K562 (cell line): ENCODE results near the gene FBN1. TPM values are rescaled to one million over a fixed set of nuclear protein-coding genes. Genes with fewer than 3 reads are reported as not detected.

ENCODE experiments used
- GATAD2A ChIP-seq: fragments of 450-650 bp; IDR thresholded peaks from 2 replicates; pipeline ENCODE4 v1.6.1; 2017
- MYBL2 ChIP-seq, 2 experiments: fragments of 450-650 bp in 1 of 2; sonication (generic) in 1 of 2; formaldehyde crosslinking in 1 of 2; IDR thresholded peaks; 2 replicates each; pipeline versions ENCODE4 v1.6.1 to v1.8.1; 2017 to 2022; ENCODE audit warnings: borderline replicate concordance in 1 of 2, inconsistent platforms in 1 of 2, low read depth in 1 of 2, mild to moderate bottlenecking in 1 of 2, missing genetic modification reagents in 1 of 2, moderate library complexity in 1 of 2
- polyA plus RNA-seq, 8 experiments: library from polyadenylated mRNA; depleted of rRNA in 4 of 8; stranded (reverse) in 5 of 8; unstranded in 3 of 8; fragments of >200 nt; fragmentation: Nextera tagmentation in 2 of 8; fragmentation: Illumina TruSeq in 1 of 8; extraction: Ambion mirVana in 2 of 8; extraction: Trizol in 1 of 8; gene quantifications; 2 replicates each; pipeline versions ENCODE4 v1.2.1 to v1.2.3, GENCODE V29; 2011 to 2014; ENCODE audit warnings: inconsistent platforms in 1 of 8, missing spikeins in 1 of 8
- total RNA-seq, 7 experiments: library from RNA; depleted of rRNA in 6 of 7; stranded (reverse); fragments of >200 nt in 6 of 7; fragmentation: Illumina TruSeq in 2 of 7; extraction: Trizol in 2 of 7; gene quantifications; 2 replicates each; pipeline versions ENCODE4 v1.2.1 to v1.2.3, GENCODE V29; 2011 to 2021; ENCODE audit warnings: low replicate concordance in 1 of 7
- TF ChIP-seq, protein P1 (sequence below), 2 experiments: fragments of 450-650 bp in 1 of 2; sonication (generic) in 1 of 2; formaldehyde crosslinking in 1 of 2; IDR thresholded peaks; 2 replicates each; pipeline versions ENCODE4 v1.7.1 to v1.9.0; 2016 to 2022; ENCODE audit warnings: inconsistent platforms in 1 of 2, mild to moderate bottlenecking in 1 of 2, missing genetic modification reagents in 1 of 2
- TF ChIP-seq, protein P2 (sequence below): sonication (generic); formaldehyde crosslinking; IDR thresholded peaks from 2 replicates; pipeline ENCODE4 v1.8.1; 2023; ENCODE audit warnings: mild to moderate bottlenecking, missing genetic modification reagents

Gene FBN1
- total and polyA plus RNA-seq, 9 of the 15 experiments (the other 6 are each of a cell fraction or from before 2014, with no cell fraction given): 0.15 to 1.2 (median 0.60) TPM

DNA sequence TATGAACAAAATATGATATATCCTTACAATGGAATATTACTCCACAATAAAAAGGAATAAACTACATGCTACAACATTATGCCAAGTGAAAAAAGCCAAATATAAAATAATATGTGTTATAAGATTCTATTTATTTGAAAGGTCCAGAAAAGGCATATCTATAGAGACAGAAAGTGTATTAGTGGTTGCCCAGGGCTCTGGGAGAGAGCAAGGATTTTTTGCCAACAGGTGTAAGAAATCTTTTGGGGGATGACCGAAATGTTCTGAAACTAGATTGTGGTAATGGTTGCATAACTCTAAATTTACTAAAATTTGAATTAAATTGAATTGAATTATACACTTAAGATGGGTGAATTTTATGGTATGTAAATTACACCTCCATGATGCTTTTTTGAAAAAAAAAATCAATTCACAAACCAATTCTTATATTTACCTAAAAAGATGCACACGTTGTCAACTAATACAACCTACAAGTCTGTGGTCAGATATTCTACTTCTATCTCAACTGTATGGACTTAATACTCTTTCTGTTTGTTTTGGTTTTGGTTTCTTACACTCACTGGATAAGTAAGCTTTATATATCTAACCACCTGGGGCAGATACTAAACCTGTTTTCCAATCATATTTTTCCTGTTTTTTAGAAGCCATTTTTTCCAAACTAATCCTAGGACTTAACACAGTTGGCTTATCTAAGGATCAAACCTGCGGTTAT, 75.8 kb downstream of the FBN1 start (continued):
- TF ChIP-seq, protein P1, sequence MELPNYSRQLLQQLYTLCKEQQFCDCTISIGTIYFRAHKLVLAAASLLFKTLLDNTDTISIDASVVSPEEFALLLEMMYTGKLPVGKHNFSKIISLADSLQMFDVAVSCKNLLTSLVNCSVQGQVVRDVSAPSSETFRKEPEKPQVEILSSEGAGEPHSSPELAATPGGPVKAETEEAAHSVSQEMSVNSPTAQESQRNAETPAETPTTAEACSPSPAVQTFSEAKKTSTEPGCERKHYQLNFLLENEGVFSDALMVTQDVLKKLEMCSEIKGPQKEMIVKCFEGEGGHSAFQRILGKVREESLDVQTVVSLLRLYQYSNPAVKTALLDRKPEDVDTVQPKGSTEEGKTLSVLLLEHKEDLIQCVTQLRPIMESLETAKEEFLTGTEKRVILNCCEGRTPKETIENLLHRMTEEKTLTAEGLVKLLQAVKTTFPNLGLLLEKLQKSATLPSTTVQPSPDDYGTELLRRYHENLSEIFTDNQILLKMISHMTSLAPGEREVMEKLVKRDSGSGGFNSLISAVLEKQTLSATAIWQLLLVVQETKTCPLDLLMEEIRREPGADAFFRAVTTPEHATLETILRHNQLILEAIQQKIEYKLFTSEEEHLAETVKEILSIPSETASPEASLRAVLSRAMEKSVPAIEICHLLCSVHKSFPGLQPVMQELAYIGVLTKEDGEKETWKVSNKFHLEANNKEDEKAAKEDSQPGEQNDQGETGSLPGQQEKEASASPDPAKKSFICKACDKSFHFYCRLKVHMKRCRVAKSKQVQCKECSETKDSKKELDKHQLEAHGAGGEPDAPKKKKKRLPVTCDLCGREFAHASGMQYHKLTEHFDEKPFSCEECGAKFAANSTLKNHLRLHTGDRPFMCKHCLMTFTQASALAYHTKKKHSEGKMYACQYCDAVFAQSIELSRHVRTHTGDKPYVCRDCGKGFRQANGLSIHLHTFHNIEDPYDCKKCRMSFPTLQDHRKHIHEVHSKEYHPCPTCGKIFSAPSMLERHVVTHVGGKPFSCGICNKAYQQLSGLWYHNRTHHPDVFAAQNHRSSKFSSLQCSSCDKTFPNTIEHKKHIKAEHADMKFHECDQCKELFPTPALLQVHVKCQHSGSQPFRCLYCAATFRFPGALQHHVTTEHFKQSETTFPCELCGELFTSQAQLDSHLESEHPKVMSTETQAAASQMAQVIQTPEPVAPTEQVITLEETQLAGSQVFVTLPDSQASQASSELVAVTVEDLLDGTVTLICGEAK (IDR thresholded peaks at IDR 0.05): no peak
- TF ChIP-seq, protein P1 (CRISPR knock-in tag; IDR thresholded peaks at IDR 0.05): no peak
- TF ChIP-seq GATAD2A (no peak), MYBL2 (IDR thresholded peaks at IDR 0.05; ENCODE audit: low read depth) (no peak), MYBL2 (CRISPR knock-in tag; IDR thresholded peaks at IDR 0.05; ENCODE audit: borderline replicate concordance) (no peak)
- TF ChIP-seq, protein P2, sequence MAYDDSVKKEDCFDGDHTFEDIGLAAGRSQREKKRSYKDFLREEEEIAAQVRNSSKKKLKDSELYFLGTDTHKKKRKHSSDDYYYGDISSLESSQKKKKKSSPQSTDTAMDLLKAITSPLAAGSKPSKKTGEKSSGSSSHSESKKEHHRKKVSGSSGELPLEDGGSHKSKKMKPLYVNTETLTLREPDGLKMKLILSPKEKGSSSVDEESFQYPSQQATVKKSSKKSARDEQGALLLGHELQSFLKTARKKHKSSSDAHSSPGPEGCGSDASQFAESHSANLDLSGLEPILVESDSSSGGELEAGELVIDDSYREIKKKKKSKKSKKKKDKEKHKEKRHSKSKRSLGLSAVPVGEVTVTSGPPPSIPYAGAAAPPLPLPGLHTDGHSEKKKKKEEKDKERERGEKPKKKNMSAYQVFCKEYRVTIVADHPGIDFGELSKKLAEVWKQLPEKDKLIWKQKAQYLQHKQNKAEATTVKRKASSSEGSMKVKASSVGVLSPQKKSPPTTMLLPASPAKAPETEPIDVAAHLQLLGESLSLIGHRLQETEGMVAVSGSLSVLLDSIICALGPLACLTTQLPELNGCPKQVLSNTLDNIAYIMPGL (CRISPR knock-in tag): no peak
